Upper lobe of left lung (tissue), 6 donors: ENCODE measurements around the gene SIGLEC9. TPM values are rescaled to one million over a fixed set of nuclear protein-coding genes. Genes with fewer than 3 reads are reported as not detected.

Experiments used
- ATAC-seq, 2 donors: fragments of 200-7000 bp; cut with Tn5 transposase; one replicate each; pipeline ENCODE4 v1.9.1; 2022; ENCODE audit warnings: mild to moderate bottlenecking in 2 of 2, moderate library complexity in 2 of 2; ENCODE audit not compliant: low FRiP score in 2 of 2
- DNase-seq, 2 donors: peaks; one replicate each; pipeline ENCODE4 v3.0.0-alpha.2; 2019 to 2020
- H3K27ac ChIP-seq, 4 donors: fragments of 200-600 bp; sonication (generic); one replicate each; pipeline ENCODE4 v1.5.1; 2016 to 2019
- H3K27me3 ChIP-seq, 4 donors: fragments of 200-600 bp; sonication (generic); one replicate each; pipeline ENCODE4 v1.5.1; 2017 to 2019
- H3K36me3 ChIP-seq, 4 donors: fragments of 200-600 bp; sonication (generic); one replicate each; pipeline ENCODE4 v1.5.1; 2016 to 2019
- H3K4me1 ChIP-seq, 4 donors: fragments of 200-600 bp; sonication (generic); one replicate each; pipeline ENCODE4 v1.5.1; 2018 to 2019
- H3K4me3 ChIP-seq, 4 donors: fragments of 200-600 bp; sonication (generic); one replicate each; pipeline ENCODE4 v1.5.1; 2017 to 2019; ENCODE audit warnings: mild to moderate bottlenecking in 2 of 4, moderate library complexity in 1 of 4
- H3K9me3 ChIP-seq, 4 donors: fragments of 200-600 bp; sonication (generic); one replicate each; pipeline ENCODE4 v1.5.1; 2018 to 2019
- CTCF ChIP-seq, 6 experiments: fragments of 450-650 bp in 4 of 6; fragments of 200-600 bp in 2 of 6; sonication (generic) in 2 of 6; IDR thresholded peaks; one replicate each; pipeline ENCODE4 v1.5.1; 2016 to 2019; ENCODE audit warnings: antibody characterized with exemption in 6 of 6
- EP300 ChIP-seq, 4 donors: sonication (generic); formaldehyde crosslinking; IDR thresholded peaks; one replicate each; pipeline ENCODE4 v1.5.1; 2017; ENCODE audit warnings: antibody characterized with exemption in 4 of 4, control low read depth in 2 of 4
- POLR2A ChIP-seq, 4 donors: fragments of 450-650 bp; IDR thresholded peaks; one replicate each; pipeline ENCODE4 v1.5.1; 2016 to 2017; ENCODE audit warnings: antibody characterized with exemption in 4 of 4, mild to moderate bottlenecking in 2 of 4
- POLR2AphosphoS5 ChIP-seq, 2 donors: sonication (generic); formaldehyde crosslinking; IDR thresholded peaks; one replicate each; pipeline ENCODE4 v1.5.1; 2017; ENCODE audit warnings: antibody characterized with exemption in 2 of 2
- WGBS, 2 donors: methylation state at CpG; one replicate each; pipeline ENCODE4 v1.1.5; 2017 to 2018; 5-methylcytosine and 5-hydroxymethylcytosine counted together
- total RNA-seq, 6 donors: library from RNA; depleted of rRNA in 4 of 6; stranded (reverse); fragments of >200 nt in 4 of 6; gene quantifications; one replicate each; pipeline versions ENCODE4 v1.1.0 to v1.2.1, GENCODE V29; 2016 to 2021
- donor health status: DM: no; HTN: no; CAD: no; lungs with moderate emphysema.
- donor health status: DM: no; HTN: yes; CAD: no; lungs with severe emphysema.

SIGLEC9 gene
- total RNA-seq, 6 donors from 2014 or later: 6.8 to 47.1 (median 24.6) TPM

- Histone ChIP-seq H3K36me3 (peaks cover 0 to 32% (median 7%) of the 10 kb centered on the region in 4 donors), H3K27ac (no peak overlapping the region), H3K9me3 (no peaks in the 10 kb centered on the region), H3K27me3 (no peaks in the 10 kb centered on the region), H3K4me1 (peaks cover 0 to 10% (median 3%) of the 10 kb centered on the region in 4 donors), H3K4me3 (no peak overlapping the region)
- TF ChIP-seq CTCF (IDR thresholded peaks at IDR 0.05) (no peak), EP300 (IDR thresholded peaks at IDR 0.05) (no peak), POLR2A (IDR thresholded peaks at IDR 0.05) (no peak), POLR2AphosphoS5 (IDR thresholded peaks at IDR 0.05) (no peak)
- WGBS, 2 donors: 83 to 90% methylated on average over 6 of the region's 6 CpGs
- DNase-seq (no peak), ATAC-seq (no peak)
These were observed 28.1 kb upstream of the SIGLEC9 start for GRCh38 chr19:51096473-51097165.

- peaks cover 0 to 38% (median 11%) of the 10 kb centered on the region in 4 donors for H3K36me3 ChIP-seq
- TF ChIP-seq POLR2A (IDR thresholded peaks at IDR 0.05) (no peak), CTCF (IDR thresholded peaks at IDR 0.05) (peak in 5 of 6 experiments; percentile 43 to 60 (median 55))
- no peaks in the 10 kb centered on the region for H3K27me3 ChIP-seq
- H3K9me3 ChIP-seq: no peaks in the 10 kb centered on the region
- DNase-seq: peak in 1 of 2 donors; percentile 81
- no peak overlapping the region for H3K4me3 ChIP-seq
- no peak overlapping the region for H3K27ac ChIP-seq
- 4 to 24% methylated on average over 3 to 8 of the region's 8 CpGs for WGBS, 2 donors
- peak; percentile 62 to 63 for ATAC-seq
- H3K4me1 ChIP-seq: peaks cover 0 to 10% (median 3%) of the 10 kb centered on the region in 4 donors
These were observed 27.5 kb upstream of the SIGLEC9 start for GRCh38 chr19:51097166-51097738.

- Histone ChIP-seq H3K27ac (no peak overlapping the region), H3K4me3 (no peak overlapping the region), H3K9me3 (no peaks in the 10 kb centered on the region), H3K36me3 (peaks cover 2 to 44% (median 14%) of the 10 kb centered on the region in 4 donors), H3K4me1 (peaks cover 0 to 10% (median 3%) of the 10 kb centered on the region in 4 donors), H3K27me3 (no peaks in the 10 kb centered on the region)
- TF ChIP-seq POLR2A (IDR thresholded peaks at IDR 0.05) (no peak), CTCF (IDR thresholded peaks at IDR 0.05) (no peak), POLR2AphosphoS5 (IDR thresholded peaks at IDR 0.05) (no peak), EP300 (IDR thresholded peaks at IDR 0.05) (no peak)
- DNase-seq (no peak), ATAC-seq (no peak)
- WGBS, 2 donors: 77 to 82% methylated on average over 15 to 19 of the region's 20 CpGs
These were observed 26.9 kb upstream of the SIGLEC9 start for GRCh38 chr19:51097796-51098195.

GRCh38 chr19:51098365-51099046 lies 26.2 kb upstream of the SIGLEC9 start:
- Histone ChIP-seq H3K4me3 (peak overlapping the region in 2 of 4 donors; percentile 13 to 20), H3K9me3 (no peaks in the 10 kb centered on the region), H3K36me3 (peaks cover 3 to 51% (median 18%) of the 10 kb centered on the region in 4 donors), H3K27me3 (no peaks in the 10 kb centered on the region), H3K27ac (peak overlapping the region in 1 of 4 donors; percentile 59), H3K4me1 (peaks cover 0 to 10% (median 3%) of the 10 kb centered on the region in 4 donors)
- 83 to 88% methylated on average over 8 to 62 of the region's 78 CpGs for WGBS, 2 donors
- peak in 1 of 2 donors; percentile 74 for ATAC-seq
- TF ChIP-seq POLR2A (IDR thresholded peaks at IDR 0.05): peak in 1 of 4 donors; percentile 11
- no peak for TF ChIP-seq EP300 (IDR thresholded peaks at IDR 0.05)
- TF ChIP-seq POLR2AphosphoS5 (IDR thresholded peaks at IDR 0.05): no peak
- DNase-seq: peak; percentile 59 to 90

- TF ChIP-seq POLR2A (IDR thresholded peaks at IDR 0.05): no peak
- TF ChIP-seq POLR2AphosphoS5 (IDR thresholded peaks at IDR 0.05): no peak
- no peak for TF ChIP-seq EP300 (IDR thresholded peaks at IDR 0.05)
- TF ChIP-seq CTCF (IDR thresholded peaks at IDR 0.05): no peak
- Histone ChIP-seq H3K36me3 (peaks cover 3 to 56% (median 23%) of the 10 kb centered on the region in 4 donors), H3K27me3 (no peaks in the 10 kb centered on the region), H3K4me1 (peaks cover 0 to 10% (median 3%) of the 10 kb centered on the region in 4 donors), H3K4me3 (peak overlapping the region in 2 of 4 donors; percentile 13 to 20), H3K9me3 (no peaks in the 10 kb centered on the region), H3K27ac (peak overlapping the region in 1 of 4 donors; percentile 59)
- no peak for DNase-seq
- no peak for ATAC-seq
- WGBS, 2 donors: 82 to 83% methylated on average over 12 to 22 of the region's 22 CpGs
These were observed 25.7 kb upstream of the SIGLEC9 start for GRCh38 chr19:51099047-51099382.
